Measurements from ENCODE around the gene RNF121.

RNF121 gene

GRCh38 chr11:72007089-72007476, 78.2 kb downstream of the RNF121 start:
- DNase-seq: no peak

DNA sequence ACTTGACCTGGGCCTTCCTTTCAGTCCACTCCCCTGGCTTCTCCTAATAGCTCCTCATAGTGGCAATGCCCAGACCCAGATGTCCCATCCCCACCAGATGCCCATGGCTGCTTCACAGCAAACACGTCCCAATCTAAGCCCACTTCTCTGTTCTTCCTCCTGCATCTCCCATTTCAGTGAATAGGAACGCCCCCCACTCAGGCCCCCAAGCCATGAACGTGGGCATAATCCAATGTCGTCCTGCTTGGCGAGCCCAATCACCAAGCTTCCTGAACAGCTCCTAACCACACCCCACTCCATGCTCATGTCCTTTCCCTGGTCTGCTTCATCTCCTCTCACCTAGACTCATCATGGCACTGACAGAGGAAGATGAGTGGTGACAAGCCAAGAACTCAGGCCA, 78.7 kb downstream of the RNF121 start:
- DNase-seq: no peak

DNA sequence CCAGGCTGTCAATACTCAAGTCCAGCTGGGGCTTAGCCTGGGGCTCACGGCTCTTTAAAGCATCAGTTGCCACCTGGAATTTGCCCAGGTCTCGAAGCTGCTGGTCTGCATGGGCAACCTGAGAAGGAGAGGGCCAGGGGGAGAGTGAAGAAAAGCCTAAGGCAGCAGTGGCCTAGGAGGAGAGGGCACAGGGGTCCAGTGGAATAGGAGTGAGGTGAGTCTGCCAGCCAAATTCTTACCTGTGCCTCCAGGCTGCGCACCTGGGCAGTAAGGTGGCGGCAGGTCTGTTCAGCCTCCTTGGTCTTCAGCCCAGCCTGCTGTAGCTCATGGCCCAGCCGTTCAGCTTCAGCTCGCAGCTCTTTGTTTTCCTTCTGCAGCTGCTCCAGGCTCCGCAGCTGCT, 79.9 kb downstream of the RNF121 start:
- no peak for DNase-seq

- no peak for DNase-seq
Observed at GRCh38 chr11:72009156-72009555, 80.3 kb downstream of the RNF121 start.

DNA sequence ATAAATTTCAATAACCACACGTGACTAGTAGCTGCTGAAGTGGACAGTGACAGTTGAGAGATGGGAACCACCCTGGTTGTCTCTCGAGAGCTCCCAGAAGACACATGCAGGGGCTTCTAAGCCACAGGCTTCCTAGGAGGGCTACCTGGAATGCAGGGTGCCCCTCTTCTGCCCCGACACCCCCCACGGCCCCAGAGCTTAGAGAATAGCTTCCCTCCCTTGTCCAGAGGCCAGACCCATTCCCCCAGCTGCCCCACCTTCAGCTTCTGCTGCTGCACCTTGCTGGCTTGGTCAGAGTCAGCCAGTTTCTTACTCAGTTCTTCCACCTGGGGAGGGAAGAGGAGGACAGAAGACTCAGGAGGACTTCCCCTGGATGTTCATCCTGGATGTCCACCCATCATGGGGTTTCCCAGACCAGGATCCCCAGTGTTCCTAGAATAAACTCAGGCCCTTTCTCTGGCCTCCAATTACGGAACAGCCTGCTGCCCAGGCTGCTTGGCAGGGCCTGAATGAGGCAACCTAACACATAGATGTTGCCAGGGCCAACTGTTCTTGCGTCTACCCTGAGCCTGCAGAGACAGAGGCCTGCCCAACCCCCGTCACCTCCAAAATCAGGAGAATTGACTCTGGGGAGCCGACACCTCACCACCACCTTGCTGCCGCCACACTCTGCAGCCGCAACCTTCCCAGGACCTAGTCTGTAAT, 81.8 kb downstream of the RNF121 start:
- DNase-seq: no peak

- no peak for DNase-seq
Observed at GRCh38 chr11:72012091-72012630, 83.3 kb downstream of the RNF121 start.

GRCh38 chr11:72012897-72013721, 84.3 kb downstream of the RNF121 start:
- no peak for DNase-seq

DNA sequence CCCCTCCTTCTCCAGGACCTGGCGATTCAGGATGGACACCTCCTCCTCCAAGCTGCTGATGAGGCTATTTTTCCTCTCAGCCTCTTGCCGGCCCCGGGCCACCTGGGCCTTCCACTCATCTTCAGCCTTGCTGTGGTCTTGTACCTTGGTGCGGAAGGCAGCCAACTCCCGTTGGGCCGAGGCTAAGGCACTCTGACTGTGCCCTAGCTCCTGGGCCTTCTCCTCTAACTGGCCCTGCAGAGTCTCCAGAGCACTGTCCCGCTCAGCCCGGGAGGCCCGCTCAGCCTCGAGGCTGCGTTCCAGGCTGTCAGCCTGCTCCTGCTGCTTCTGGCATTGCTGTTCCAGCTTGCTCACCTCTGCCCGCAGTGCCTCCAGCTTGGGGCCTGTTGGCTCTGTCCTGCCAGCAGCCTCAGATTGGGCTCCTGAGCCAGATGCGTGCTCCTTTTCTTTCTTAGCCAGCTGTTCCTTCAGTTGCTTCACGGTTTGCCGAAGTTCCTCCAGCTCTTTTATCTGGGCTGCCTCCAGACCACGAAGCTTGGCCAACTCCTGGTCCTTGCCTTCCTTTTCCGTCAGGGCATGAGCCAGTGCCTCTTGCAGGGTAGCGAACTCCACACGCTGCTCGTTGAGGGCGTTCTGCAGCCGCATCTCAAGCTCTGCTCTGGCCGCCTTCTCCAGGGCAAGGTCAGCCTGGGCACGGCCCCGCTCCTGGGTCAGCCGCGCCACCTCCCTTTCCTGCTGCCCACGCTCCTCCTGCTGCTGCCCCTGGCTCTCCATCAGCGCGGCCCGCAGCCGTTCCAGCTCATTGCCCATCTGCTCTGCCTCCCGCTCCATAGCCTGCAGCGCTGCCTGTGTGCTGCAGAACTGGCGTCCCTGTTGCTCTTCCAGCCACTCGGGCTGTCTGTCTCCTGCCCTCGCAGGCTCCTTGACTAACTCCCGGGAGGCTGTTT, 85.2 kb downstream of the RNF121 start:
- no peak for DNase-seq

DNA sequence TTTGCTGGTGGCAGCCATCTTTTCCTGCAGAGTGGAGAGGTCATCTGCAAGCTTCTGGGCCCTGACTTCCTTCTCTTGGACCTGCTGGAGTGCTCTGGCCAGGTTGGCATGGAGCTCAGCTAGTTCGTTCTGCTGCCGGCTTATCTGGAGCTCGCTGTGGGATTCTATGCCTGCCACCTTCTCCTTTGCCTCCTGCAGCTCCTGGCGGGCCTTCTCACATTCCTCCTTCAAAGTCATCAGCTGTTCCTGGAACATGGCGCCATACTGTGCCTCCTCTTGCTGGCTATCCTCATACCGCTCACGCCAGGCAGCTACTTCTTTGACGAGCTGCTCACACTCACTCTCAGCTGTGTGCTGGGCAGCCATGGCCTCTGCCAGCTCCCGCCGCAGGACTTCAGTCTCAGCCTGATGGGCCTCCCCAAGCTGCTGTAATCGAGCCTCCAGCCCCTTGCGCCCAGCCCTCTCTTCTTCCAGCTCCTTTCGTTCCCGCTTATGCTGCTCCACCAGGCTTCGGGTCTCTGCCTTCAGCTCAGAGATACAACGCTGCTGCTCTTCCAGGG, 86.0 kb downstream of the RNF121 start:
- no peak for DNase-seq

DNA sequence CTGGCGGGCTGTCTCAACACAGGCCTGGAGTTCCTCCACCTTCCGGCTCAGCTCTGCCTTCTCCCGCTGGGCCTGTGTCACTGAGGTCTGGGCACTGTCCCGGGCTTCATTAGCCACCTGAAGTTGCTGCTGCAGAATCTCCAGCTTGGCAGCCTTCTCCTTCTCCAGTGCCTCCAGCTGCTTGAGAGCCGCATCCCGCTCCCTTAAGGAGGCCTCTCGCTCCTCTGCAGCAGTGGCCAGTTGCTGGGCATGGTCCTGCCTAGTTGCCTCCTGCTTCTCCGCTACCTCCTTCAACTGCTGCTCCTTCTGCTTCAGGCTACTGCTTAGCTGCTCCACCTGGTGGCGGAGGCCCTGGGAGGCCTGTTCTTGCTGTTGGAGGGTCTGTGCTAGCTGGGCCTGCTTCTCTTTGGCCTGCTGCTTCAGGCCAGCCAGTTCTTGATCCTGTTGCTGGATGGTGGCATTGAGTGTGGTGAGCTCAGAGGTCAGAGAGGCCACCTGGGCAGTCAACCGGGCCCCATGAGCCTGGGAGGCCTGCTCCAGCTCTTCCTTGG, 86.7 kb downstream of the RNF121 start:
- no peak for DNase-seq

- no peak for DNase-seq
Observed at GRCh38 chr11:72018171-72018570, 89.3 kb downstream of the RNF121 start.

GRCh38 chr11:72023335-72023734, 94.5 kb downstream of the RNF121 start:
- no peak for DNase-seq

DNA sequence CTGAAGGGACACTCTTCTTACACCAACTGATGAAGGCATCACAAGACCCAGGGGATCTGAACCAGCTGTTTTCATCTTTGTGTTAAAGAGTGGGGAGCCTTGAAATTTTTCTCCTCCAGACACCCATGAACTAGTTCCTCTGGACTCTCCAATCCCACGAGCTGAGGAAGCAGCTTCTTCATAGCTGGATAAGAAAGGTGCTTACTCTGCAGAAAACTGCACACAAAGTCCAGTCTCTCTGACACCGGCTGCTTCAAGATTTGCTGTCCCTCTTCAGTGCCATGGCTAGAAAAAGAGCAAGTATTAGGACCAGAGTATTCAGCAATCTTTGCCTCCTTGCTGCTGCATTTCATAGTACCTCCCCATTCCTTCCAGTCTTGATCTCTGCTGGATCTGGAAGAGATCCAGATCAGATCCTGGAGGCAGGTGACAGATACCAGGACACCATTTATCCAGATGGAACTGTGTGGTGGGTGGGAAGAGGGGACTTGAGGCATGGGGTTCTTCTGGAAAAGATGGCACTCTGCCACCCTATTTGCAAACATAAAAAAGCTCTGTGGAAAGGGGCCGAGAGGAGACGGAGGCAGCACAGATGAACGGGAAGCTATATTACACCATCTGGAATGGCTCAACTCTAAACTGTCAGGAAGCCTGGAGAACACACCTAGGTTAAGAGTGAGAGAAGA, 95.4 kb downstream of the RNF121 start:
- DNase-seq: no peak

DNA sequence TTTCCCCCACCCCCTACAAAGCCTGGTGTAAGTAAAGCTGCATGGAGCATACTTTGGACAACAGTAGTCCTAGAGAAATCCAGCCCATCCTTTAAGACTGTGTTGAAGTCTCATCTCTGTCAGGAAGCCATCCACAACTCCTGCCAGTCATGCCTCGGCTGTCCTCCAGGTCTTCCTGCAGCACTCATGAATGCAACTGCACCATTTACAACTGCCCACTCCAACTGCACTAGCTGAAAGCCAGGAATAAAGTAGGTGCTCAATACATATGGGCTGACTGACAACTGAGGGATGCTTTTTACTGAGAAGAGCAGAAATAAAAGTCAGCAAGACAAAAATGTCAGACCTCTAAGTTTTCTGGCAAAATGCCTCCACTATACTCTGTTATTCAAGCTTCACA, 97.2 kb downstream of the RNF121 start:
- no peak for DNase-seq

GRCh38 chr11:72030472-72031045, 101.7 kb downstream of the RNF121 start:
- DNase-seq: no peak

DNA sequence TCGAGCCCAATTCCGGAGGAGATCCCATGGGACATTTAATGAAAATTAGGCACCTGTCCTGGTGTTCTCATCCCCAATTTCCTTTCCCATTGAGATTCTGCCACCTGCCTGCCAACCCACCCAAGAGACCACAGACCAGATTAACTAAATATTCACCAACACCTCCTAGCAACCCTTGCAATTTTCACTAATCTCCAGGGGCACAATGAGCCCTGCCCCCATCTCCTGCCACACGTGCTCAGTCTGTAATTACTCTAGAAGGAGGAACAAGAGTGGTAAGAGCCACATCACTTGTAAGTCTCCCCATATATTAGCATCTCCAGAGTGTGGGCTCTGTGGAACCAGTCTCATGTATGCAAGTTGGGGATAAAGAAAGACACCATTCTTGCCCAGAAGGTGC, 107.8 kb downstream of the RNF121 start:
- no peak for DNase-seq

DNA sequence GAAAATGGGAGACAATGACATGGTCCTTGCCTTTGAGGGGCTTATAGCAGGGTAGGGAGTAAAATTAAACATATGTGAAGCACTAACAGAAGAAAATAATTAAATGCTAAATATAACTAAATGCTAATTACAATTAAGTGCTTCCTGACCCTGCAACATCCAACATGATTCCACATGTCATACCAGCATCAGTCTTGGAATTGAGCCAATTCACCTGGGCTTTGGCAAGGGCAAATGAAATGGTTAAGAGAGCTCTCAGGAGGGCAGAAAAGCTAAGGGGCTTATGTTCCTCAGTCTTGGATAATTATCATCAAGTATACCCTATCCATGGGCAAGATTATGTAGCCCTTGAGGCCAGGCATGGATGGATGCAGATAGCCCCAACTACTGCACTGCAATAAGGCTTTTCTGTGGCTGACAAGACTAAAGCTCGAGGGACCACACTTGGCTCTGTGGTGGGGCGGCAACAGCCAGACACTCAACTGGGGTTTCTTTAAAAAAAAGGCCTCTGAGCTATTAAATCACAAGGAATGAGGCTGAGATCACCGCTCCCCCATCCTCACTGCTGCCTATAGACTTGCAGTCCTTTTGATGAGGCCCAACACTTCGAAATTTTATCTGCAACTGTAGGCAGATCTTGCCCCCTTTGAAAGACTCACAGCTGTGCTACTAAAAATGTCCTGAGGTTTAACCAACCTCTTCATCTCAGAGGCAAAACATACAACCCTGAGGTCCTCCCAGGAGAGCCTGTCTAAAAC, 108.9 kb downstream of the RNF121 start:
- DNase-seq: no peak

- DNase-seq: peak; percentile 14
Observed at GRCh38 chr11:72038491-72038890, 109.6 kb downstream of the RNF121 start.

- no peak for DNase-seq
Observed at GRCh38 chr11:72039031-72039855, 110.4 kb downstream of the RNF121 start.

All from NCI-H1092 (cell line).